Left lung (tissue), 10 donors: ENCODE results near the gene NDRG3. TPM values are rescaled to one million over a fixed set of nuclear protein-coding genes. Genes with fewer than 3 reads are reported as not detected.
A peak's percentile ranks its signal among the peaks of the same experiment; 100 is the strongest.
"Not testable (repeated sequence)": the region's sequence is repeated elsewhere in the genome, so short reads cannot be mapped to it uniquely, and the experiment has no call there.

Source experiments
- ATAC-seq: fragments of 200-7000 bp; cut with Tn5 transposase; one replicate; pipeline ENCODE4 v1.9.1; 2020; ENCODE audit warnings: moderate library complexity
- DNase-seq, 4 donors: peaks; one replicate each; pipeline ENCODE4 v3.0.0-alpha.2; 2013 to 2020
- H3K27ac ChIP-seq, 2 donors: fragments of 200-600 bp; sonication (generic) in 1 of 2; one replicate each; pipeline versions ENCODE4 v1.5.0 to v1.8.0; 2020 to 2021
- H3K27me3 ChIP-seq, 2 donors: fragments of 200-600 bp; sonication (generic) in 1 of 2; one replicate each; pipeline versions ENCODE4 v1.5.0 to v1.8.0; 2020 to 2021
- H3K36me3 ChIP-seq, 2 donors: fragments of 200-600 bp; sonication (generic) in 1 of 2; one replicate each; pipeline versions ENCODE4 v1.5.0 to v1.8.0; 2020 to 2021
- H3K4me1 ChIP-seq, 2 donors: fragments of 200-600 bp; one replicate each; pipeline ENCODE4 v1.8.0; 2021
- H3K4me3 ChIP-seq, 2 donors: fragments of 200-600 bp; sonication (generic) in 1 of 2; one replicate each; pipeline versions ENCODE4 v1.5.0 to v1.8.0; 2020 to 2021; ENCODE audit warnings: mild to moderate bottlenecking in 1 of 2
- H3K9me3 ChIP-seq, 2 donors: fragments of 200-600 bp; sonication (generic) in 1 of 2; one replicate each; pipeline versions ENCODE4 v1.5.0 to v1.8.0; 2020 to 2021
- CTCF ChIP-seq, 2 donors: fragments of 200-600 bp; sonication (generic) in 1 of 2; IDR thresholded peaks; one replicate each; pipeline versions ENCODE4 v1.5.0 to v1.8.0; 2021; ENCODE audit warnings: antibody characterized with exemption in 2 of 2
- intact Hi-C, 2 donors: fragments of 100-400 bp; cut with DNase I; formaldehyde crosslinking; loops; one replicate each; pipeline versions ENCODE4 v1.11.2 to v1.14.2; 2022
- polyA plus RNA-seq, 6 donors: library from polyadenylated mRNA; unstranded; fragments of 120-200 nt; gene quantifications; one replicate each; pipeline ENCODE4 v1.2.1, GENCODE V29; 2013; ENCODE audit not compliant: insufficient read length in 6 of 6
- total RNA-seq, 2 donors: library from RNA; stranded (reverse); fragmentation: NEBNext Ultra II Directional; extraction: Animal tissue kit (Norgen Biotek cat#: 25700); gene quantifications; one replicate each; pipeline ENCODE4 v1.2.1, GENCODE V29; 2021
- donor health status: DM: no; HTN: yes; CAD: no.
- donor health status: DM: no; HTN: no; CAD: no.

The NDRG3 gene
- total and polyA plus RNA-seq, 8 donors, result 28.6 to 41.2 (median 33.9) TPM

GRCh38 chr20:36682311-36682710, 63.6 kb downstream of the NDRG3 start:
- TF ChIP-seq CTCF (IDR thresholded peaks at IDR 0.05), result no peak
- no peak for DNase-seq
- Histone ChIP-seq H3K27ac (no peak overlapping the region), H3K4me3 (no peak overlapping the region), H3K4me1 (no peaks in the 10 kb centered on the region), H3K36me3 (peaks cover 0 to 71% of the 10 kb centered on the region in 2 donors), H3K27me3 (no peaks in the 10 kb centered on the region), H3K9me3 (no peaks in the 10 kb centered on the region)
- intact Hi-C loops, result no loop called here
- no peak for ATAC-seq

- DNase-seq, result no peak
- H3K27me3 ChIP-seq, result no peaks in the 10 kb centered on the region
- H3K27ac ChIP-seq, result no peak overlapping the region
- H3K4me3 ChIP-seq, result no peak overlapping the region
- TF ChIP-seq CTCF (IDR thresholded peaks at IDR 0.05), result no peak
- no peak for ATAC-seq
- no peaks in the 10 kb centered on the region for H3K4me1 ChIP-seq
- no peaks in the 10 kb centered on the region for H3K9me3 ChIP-seq
- intact Hi-C loops, result no loop called here
- peaks cover 0 to 48% of the 10 kb centered on the region in 2 donors for H3K36me3 ChIP-seq
Observed at GRCh38 chr20:36677422-36677771, 68.5 kb downstream of the NDRG3 start.

GRCh38 chr20:36676701-36677421, 69.0 kb downstream of the NDRG3 start:
- ATAC-seq (no peak), DNase-seq (peak in 1 of 4 donors; percentile 74)
- Histone ChIP-seq H3K27me3 (no peaks in the 10 kb centered on the region), H3K36me3 (peaks cover 0 to 43% of the 10 kb centered on the region in 2 donors), H3K4me1 (no peaks in the 10 kb centered on the region), H3K4me3 (no peak overlapping the region), H3K27ac (no peak overlapping the region), H3K9me3 (no peaks in the 10 kb centered on the region)
- intact Hi-C loops, result no loop called here
- TF ChIP-seq CTCF (IDR thresholded peaks at IDR 0.05), result no peak

- DNase-seq, H3K9me3 ChIP-seq, ATAC-seq, H3K27me3 ChIP-seq, H3K4me1 ChIP-seq, H3K27ac ChIP-seq, H3K4me3 ChIP-seq, intact Hi-C loops: not testable (repeated sequence)
- peaks cover 0 to 42% of the 10 kb centered on the region in 2 donors for H3K36me3 ChIP-seq
Observed at GRCh38 chr20:36675545-36675944, 70.3 kb downstream of the NDRG3 start.

- intact Hi-C loops, result no loop called here
- DNase-seq (no peak), ATAC-seq (no peak)
- Histone ChIP-seq H3K4me3 (no peak overlapping the region), H3K36me3 (peaks cover 0 to 25% of the 10 kb centered on the region in 2 donors), H3K4me1 (no peaks in the 10 kb centered on the region), H3K27me3 (no peaks in the 10 kb centered on the region), H3K9me3 (no peaks in the 10 kb centered on the region), H3K27ac (no peak overlapping the region)
- no peak for TF ChIP-seq CTCF (IDR thresholded peaks at IDR 0.05)
Observed at GRCh38 chr20:36672991-36673390, 72.9 kb downstream of the NDRG3 start.
